T-helper 2 cell (primary cell): ENCODE data around the gene SGK1.
A peak's percentile ranks its signal among the peaks of the same experiment; 100 is the strongest.
"Not testable (repeated sequence)": the region's sequence is repeated elsewhere in the genome, so short reads cannot be mapped to it uniquely, and the experiment has no call there.

Source experiments
- DNase-seq, 5 experiments: peaks; one replicate each; pipeline versions ENCODE4 v3.0.0 to v3.0.0-alpha.2; 2012 to 2022

Gene SGK1

GRCh38 chr6:134182528-134182927 is 135.4 kb downstream of the SGK1 start:
- no peak for DNase-seq

GRCh38 chr6:134181726-134182125 is 136.2 kb downstream of the SGK1 start:
- DNase-seq: not testable (repeated sequence)

GRCh38 chr6:134181251-134181650 is 136.7 kb downstream of the SGK1 start:
- DNase-seq: not testable (repeated sequence)

DNA sequence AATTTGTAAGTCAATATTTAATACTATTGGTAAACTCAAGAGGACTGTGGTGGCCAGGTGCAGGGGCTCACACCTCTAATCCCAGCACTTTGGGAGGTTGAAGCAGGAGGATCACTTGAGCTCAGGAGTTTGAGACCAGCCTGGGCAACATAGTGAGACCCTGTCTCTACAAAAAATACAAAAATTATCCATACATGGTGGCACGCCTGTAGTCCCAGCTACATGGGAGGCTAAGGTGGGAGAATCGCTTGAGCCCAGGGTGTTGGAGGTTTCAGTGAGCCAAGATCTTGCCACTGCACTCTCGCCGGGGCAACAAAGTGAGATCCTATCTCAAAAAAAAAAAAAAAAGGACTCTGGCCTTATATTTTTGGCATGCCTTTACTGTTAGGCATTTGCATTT is 137.4 kb downstream of the SGK1 start:
- DNase-seq: not testable (repeated sequence)

DNA sequence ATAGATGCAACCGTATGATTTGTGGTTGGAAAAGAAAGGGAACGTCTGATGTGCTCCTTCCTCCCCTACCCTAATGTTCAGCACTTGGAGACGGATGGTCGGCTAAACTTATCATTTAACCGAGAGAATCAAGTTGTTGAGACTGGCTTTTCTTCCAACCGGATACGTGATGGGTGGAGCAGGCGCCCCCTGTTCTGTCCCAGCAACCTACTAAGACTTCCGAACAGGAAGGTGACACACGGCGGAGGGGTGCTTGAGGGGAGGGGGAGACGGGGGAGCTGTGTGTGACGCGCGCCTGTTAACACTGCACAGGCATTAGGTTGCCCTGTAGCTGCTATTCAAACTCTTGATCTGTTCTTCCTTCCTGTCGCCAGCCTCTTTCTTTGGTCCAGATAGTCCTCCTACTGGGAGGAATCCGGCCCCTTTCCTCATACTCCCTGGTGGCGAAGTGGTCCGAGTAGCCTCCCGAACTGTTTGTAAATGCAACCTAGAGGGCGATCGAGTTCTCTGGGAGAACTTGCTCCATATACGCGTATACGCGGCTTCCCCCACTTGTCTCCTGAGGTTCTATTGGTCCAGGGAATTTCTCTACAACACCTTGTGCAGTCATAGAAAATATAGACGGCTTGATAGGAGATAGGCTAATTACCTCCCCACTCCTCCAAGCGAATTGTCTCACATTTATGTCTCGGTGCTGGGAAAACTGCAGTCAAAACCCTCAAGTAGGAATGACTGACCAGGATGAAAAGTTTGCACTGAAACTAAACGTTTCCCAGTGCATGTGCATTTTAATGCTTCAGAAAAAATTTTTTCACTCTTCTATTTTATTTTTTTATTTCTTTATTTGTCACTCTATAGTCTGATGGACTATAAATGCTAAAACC is 139.5 kb downstream of the SGK1 start:
- peak; percentile 57 to 83 (median 71) for DNase-seq

DNA sequence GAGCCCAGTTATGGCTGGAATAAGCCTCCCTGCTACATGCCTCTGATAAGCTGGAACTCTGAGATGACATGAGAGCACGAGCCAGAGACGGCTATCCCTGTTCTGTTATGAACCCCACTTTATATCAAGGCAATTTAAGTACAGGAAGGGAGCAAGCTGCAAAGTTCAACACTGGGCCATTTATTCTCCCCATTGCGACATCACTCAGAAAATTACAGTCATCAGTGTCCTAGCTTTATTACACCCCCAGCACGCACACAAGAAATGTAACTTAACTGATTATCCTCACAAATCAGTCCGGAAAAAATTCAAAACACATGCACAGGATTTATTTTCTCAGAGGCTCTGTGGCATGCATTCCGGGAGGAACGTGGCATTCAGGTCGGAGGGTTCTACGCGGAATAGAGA is 140.2 kb downstream of the SGK1 start:
- DNase-seq: no peak

DNA sequence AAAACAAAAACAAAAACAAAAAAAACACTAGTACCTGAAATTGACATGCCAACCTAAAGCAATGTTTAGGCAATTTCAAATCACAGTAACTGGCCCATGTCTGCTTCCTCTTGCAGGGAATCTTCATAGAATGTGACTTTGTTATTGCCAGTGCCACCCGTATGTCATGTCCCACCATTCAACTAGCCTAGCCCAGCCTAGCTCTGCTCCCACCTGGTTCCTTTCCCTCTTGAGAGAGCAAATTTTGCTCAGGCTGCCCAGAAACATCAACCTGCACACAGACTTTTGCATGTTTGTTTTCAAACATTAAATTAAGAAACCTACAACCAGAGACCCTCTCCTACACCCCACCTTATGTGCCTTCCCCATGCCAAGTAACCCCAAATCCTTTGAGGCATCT is 140.7 kb downstream of the SGK1 start:
- no peak for DNase-seq

GRCh38 chr6:134176264-134176975 is 141.5 kb downstream of the SGK1 start:
- no peak for DNase-seq

DNA sequence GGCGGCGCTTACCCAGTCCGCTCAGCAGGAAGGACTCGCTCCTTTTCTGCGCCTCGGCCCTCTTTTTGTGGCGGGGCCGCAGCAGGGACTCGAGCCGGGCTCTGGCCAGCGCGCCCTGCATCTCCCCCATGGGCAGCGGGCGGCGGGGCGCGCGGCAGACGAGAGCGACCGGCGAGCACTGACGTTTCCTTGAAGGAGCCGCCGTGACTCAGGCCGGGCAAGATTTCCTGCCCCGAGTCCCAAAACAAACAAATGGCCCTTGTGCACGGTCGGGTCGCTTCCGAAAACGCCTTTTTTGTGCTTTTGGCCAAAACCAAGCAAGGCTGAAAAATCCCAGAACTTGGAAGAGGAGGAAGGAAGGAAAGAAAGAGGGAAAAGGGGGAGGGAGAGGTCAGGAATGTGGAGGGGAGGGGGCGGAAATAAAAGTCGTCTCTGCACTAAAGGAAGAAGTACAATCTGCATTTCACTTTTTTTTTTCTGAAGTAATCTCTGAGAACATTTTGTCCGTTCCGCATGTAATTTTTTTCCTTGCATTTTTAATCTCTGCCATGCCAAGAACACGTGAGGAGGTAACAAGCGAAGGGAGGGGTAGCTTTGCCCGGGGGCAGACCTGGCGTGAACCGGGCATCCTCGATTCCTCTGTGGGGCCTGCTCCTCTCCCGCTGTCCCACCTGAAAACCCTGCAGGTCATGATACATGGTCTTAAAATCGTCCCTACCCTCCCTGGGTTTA is 142.2 kb downstream of the SGK1 start:
- DNase-seq: peak in 3 of 5 experiments; percentile 13 to 39 (median 19)

DNA sequence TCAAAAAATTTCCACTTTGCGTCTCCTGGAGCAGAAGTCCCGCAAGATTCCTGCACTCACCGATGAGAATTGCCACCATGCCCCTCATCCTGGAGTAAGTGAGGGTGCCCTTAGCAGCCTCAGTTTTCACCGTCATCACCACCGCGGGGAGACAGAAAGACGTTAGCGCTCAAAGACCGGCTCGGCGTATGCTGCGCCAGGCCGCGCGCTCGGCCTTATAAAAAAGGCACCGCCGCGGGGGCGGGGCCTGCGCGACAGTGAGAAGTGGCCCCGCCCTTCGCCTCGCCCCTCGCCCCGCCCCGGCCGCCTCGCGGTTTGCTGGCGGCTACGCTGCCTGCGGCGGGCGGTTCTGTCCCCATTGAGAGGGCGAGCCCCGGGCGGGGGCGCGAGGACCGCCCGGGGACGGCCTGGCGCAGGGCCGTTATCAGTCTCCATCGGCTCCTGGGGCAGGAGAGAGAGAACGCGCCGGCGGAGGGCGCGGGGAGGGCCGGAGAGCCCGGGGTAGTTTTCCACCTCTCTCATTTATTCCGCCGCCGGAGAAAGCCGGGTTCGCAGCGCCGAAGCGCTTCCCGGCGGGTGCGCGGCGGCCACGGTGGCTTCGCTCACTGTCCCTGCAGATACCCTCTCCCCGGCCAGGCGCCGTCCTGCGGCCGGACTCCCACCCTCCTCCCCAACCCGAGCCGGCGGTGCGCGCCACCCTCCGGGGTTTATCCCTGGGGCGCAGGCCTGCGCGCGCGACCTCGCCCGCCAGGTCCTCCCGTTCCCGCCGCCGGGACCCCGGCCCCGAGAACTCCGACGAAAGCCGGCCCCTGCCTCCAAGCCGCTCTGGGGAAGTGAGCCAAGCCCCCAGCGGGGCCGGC is 143.0 kb downstream of the SGK1 start:
- DNase-seq: peak; percentile 88 to 92 (median 90)

DNA sequence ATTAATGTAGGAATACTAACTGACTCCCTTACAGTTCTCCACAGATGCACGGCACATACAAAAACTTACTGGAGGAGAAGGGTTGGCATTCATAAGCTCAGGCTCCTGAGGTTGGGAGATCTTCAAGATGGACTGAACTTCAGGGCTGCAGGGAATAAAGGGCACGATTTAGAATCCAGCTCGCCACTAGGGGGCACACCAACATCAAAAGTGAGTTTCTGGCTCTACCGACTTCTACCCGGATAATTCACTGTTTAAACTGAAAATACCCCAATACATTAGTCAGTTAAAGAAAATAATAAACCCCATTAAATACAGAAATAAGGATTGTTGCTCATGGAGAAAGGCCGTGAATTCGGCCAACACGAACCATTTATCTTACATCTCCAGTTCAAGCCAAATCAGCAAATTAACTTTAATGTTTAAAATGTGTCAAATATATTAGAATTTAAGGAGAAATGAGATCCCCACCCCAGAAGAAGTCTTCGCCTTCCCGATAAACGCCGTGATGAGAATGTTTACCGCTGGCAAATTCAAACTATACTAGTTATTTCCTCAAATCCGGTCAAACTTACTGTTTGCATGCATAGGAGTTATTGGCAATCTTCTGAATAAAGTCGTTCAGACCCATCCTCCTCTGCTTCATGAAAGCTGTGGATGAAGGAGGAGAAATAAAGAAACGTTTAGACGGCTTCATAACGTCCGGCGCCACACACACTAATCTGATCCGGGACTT is 143.8 kb downstream of the SGK1 start:
- DNase-seq: peak; percentile 65 to 83 (median 78)

GRCh38 chr6:134173366-134173725 is 144.6 kb downstream of the SGK1 start:
- no peak for DNase-seq

DNA sequence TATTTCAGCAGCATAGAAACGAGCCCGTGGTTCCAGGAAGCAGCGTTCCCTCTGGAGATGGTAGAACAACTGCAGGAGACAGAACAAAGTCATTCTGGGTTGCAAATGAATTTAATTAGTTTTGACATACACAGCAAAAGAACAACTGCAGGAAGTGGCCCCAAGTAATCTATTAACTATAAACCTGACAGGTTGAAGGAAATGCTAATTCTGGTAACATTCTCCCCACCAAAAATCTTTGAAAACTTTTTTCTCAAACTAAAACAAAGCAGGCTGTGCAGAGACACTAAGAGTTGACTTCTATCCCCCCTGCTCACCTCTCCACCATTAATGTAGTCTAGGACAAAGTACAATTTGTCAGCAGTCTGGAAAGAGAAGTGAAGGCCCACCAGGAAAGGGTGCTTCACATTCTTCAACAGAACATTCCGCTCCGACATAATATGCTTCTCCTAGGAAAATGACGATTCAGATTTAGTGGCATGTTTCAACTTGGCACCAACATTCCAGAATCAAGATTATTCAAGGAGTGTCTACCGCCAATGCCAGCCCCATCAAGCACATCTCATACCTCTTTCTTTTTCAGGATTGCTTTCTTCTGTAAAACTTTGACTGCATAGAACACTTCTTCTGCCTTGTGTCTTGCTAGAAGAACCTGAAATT is 145.1 kb downstream of the SGK1 start:
- DNase-seq: no peak

DNA sequence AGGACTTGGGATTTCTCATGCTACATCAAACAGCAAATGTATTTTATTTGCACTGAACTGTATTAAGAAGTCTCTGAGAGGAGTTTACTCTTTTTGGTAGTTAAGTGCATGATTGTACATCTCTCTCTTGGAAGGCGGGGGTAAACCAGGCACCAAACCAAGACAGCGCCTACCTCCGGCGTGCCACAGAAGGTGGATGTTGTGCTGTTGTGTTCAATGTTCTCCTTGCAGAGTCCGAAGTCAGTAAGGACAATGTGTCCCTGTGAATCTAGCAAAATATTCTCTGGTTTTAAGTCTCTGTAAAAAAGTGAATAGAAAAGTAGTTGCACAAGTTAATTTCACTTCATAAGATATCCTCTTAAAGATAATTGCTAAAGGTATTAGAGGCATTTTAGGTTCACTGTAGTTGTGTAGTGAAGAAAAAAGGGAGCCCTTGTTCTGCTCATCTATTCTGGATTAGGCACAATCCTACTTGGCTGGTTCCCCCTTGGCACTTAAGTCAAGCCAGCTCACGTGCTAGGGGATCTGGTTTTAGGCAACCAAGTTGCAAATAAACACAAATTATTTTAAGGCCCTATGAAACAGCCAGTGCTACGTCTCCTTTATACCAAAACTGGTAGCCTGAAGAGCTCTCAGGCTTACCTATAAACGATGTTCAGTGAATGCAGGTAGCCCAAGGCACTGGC is 145.7 kb downstream of the SGK1 start:
- DNase-seq: no peak

DNA sequence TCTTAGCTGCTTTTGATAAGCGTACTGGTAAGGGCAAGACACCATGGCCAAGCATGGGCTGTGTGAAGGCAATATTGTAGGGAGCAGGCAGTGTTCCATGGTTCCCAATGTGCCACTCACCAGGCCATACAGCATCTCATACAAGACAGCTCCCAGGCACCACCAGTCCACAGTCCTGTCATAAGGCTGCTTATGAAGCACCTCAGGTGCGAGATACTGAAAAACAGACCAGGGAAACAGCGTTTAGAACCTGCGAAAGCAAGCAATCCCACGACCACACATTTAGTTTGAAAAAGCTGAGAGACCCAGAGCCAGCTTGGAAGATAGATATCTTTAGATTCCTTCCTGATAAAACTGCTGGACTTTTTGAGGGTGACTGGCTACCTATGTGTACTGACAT is 146.4 kb downstream of the SGK1 start:
- DNase-seq: no peak

DNA sequence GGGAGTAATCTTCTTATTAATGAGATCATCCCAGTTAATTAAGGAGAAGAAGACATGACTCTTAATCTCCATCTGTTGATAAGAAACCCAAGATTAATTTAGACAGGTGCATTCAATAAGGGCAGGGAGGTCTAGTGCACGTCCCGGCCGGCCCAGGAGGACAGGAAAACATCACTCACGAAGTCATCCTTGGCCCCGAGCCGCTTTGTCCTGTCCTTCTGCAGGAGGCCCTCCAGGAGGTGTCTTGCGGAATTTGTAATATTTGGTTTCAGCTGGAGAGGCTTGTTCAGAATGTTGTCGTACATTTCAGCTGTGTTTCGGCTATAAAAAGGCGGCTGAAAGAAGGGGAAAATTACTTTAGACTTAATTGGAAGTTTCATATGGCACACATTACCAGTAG is 147.1 kb downstream of the SGK1 start:
- no peak for DNase-seq

GRCh38 chr6:134169871-134170486 is 147.9 kb downstream of the SGK1 start:
- DNase-seq: no peak

GRCh38 chr6:134168590-134169208 is 149.2 kb downstream of the SGK1 start:
- no peak for DNase-seq

DNA sequence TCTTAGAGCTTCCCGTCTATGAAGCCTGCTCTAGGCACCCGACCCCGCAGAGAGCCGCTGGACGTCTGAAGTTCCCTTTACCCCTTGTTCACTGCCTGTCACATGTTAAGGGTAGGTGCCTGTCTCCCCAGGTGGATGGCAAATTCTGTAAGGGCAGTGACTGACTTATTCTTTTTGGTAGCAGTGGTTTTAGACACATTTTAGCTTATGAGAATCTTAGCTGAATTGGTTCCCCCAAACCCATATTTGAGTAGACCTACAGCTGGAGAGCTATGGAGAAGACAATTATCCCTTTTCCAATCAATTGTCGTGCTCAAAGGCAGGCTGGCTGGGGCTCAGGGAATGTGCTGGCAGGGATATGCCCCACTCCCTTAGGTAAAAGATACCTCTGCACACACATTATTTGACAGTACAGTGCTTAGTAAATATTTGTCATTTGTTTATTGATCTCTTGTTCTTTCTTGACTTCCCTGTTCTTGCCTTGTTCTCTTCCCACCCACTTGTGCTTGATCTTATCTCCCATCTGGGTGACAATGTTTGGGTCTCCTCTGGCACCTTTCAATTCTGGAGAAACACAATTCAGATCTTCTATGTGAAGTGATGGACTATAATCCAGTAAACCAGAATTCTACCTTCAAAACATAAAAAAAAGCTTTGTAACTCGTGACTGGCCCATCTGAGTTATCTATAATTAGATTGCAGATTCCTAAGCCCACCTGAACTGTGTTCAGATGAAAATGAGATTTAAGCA is 151.2 kb downstream of the SGK1 start:
- no peak for DNase-seq
